GM20431 (cell line): Measurements from ENCODE around the gene ZPLD1.

ENCODE experiments used
- in situ Hi-C: fragments of 300-500 bp; cut with MseI, MboI; formaldehyde crosslinking; loops from one replicate; pipeline ENCODE4 v1.15.0; 2020; ENCODE audit warnings: low sequenced_read_pairs; ENCODE audit not compliant: unreplicated experiment

The ZPLD1 gene

DNA sequence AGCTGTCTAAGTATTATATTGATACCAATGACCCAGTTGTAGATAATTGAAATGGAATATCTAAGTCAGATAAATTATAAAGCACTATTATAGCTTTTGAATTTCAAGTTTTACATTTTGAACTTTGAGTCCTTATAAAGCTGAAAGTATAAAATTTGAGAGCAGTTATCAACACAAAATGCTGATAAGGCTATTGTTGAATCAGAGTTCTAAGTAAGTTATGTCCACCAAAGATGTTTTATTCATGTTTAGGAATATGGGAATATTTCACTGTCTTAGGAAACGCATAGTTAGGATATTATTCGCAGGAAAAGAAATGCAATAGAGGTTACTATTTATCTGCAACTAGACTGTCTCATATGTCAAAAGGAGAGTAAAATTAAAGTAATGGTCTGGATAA lies 29.4 kb downstream of the ZPLD1 start:
- in situ Hi-C loops, result no loop called here

DNA sequence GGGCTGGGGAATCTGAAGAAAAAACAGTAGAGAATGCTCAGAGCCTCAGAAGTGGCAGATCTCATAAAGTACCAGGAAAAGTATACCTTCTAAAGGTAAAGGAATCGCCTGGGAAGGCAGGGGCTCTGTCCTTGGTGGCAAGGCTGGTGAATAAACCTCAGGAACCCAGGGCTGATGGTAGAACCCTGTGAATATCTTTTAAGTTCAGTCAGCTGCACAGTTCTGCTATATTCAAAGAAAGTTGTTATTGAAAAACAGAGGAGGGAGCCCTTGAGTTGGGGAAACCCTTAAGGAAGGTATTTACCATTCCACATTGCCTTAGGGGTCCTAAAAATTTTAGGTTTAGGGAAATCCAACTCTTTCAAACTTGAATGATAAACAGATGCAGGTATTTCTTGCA lies 31.2 kb downstream of the ZPLD1 start:
- in situ Hi-C loops, result no loop called here

DNA sequence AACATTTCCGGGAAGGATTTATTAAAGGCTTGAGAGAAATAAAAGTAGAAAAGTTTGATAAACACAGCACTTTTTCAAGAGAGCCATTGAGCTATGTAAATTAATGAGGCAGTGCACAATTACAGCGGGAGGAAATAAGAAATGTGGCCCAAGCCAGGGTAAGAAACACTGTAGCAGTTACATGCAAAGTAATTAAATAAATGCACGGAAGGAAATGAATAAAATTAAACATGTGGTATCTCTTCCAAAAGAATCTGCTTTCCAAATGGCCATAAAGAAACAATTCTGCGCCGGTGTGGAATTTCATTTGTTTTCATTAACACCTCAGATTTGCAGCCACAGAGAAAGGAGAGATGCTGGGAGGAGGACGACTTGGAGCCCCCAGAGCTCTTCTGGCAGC lies 35.3 kb downstream of the ZPLD1 start:
- in situ Hi-C loops, result no loop called here

DNA sequence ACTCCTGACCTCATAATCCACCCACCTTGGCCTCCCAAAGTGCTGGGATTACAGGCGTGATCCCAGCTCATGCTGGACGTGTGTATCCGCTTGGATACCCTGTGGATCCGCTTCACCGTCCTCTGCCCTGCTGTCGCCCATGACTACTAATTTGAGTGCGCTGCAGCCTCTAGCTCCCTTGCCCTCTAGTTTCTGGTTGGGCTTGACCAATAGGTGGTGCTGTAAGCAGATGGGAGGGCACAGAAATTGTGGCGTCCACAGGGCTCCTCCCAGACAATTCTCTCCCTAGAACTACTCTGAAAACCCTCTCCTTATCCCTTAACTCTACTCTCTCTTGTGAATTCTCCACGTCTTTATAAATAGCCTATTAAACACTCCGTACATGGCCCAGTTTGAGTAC lies 36.2 kb downstream of the ZPLD1 start:
- in situ Hi-C loops, result no loop called here

DNA sequence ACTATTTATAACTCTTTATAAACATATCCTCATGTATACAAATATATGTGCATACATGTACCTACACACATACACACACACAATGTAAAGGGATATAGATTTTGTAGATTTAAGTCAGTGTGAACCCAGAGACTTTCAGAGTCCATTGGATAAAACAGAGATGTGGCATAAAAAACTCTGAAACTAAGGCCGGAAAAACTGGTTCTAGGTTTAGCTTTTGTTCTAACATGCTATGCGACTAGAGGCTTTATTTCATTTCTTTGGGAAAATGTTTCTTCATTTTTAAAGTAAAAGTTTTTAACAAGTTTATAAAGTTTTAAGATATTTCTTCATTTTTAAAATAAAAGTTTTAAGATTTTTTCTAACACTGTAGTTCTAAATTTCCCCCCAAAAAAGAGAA lies 36.7 kb downstream of the ZPLD1 start:
- in situ Hi-C loops, result no loop called here

DNA sequence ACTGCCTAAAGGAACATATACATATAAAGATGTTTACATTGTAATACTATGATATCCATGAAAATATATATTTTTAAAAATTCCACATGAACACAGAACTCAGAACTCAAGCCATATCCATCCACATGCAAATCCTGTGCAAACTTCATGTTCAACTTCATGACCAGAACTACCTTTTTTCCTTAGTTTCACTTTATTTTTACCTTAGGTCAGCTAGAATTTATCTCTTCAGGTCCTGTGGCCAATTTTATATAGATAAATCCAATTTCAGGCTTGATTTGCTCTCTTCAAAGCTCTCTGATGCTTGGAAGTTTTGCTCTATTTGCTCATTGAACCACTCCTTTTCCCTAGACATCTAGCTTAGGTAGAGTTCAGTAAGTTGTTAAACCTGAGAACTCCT lies 38.8 kb downstream of the ZPLD1 start:
- in situ Hi-C loops, result no loop called here

DNA sequence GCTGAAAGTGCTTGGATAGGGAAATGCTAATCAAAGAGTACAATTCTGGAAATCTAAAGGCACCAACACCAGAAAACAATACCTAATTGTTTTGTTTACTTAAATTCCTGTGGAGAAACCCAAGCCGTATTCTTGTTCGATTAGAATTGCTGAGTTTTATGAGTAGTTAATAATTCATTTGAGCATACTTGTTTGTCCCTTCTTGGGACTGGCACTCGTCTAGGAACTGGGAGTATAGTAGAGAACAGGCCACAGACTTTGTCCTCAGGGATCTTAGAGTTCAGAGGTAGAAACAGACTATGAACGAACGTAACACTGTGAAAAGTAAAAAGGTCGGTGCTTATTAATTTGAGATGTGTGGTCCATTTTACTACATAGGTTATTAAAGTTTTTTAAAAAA lies 39.4 kb downstream of the ZPLD1 start:
- in situ Hi-C loops, result no loop called here

DNA sequence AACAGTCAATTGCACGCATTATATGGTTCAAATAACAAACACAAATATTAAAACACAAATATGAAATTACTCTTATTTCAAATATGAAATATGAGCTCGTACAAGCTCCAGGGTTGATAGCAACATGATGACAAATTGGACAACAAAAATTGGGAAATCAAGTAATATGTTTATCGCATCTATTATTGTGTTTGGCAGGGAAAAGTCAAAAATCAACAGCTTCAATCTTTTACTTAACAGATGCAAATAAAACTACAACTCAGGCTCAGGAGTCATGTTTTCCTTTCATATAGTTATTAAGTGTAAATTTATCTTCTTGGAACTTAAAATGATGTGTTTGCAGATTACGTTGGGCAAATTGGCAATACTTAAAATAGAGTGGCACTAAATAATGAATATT lies 41.4 kb downstream of the ZPLD1 start:
- in situ Hi-C loops, result no loop called here

DNA sequence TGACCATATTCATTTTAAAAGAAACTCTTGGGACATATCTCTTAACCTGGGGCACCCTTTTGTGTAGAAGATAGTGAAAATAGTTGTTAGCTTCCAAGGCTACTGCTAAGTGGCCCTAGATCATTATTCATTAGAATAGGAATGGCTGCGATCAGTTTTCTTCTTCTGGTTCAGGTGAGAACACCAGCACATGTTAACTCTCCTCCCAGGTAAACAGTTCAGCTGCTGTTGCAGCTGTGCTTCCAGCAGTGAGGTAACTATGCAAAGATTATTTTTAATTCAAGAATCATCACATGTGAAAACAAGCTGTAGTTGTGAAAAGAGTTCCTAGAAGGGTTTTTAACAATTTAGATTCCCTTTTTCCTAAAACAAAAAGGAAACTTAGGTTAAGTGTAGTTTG lies 43.3 kb downstream of the ZPLD1 start:
- in situ Hi-C loops, result no loop called here

DNA sequence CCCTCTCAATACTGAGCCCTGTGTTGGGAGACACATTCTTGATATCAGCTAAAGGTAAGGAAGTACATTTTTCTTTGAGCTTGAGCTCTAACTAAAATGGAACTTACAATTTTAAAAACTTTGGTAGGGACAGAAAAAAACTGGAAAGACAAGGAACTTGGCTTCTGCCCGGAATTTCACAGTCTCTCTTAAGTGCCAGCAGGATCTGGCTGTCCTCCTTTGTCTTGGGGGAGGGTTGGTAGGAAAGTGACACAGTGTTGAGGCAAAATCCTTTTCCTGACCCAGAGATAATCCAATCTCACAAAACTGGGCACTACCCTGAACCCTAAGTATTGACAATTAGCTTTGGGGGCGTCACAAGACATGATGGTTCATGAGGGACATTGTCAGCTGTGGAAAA lies 45.3 kb downstream of the ZPLD1 start:
- in situ Hi-C loops, result no loop called here

DNA sequence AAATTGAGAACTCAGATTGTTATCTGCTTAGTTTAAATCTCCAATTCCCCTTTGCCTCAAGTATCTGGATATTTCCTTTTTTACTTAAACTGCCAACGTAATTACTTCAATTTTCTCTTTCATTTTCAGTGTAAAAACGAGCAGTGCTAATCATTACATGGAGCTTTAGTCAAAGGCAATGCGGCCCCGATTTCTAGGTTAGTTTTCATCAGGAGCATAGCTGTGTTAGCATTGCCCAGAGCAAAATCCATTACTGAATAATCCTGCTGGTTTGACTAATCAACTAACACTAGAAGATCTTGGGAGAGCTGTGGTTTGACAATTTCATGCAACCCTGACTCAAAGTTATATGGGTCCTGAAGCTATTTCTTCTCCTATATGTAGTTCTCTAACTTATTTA lies 46.2 kb downstream of the ZPLD1 start:
- in situ Hi-C loops, result no loop called here

DNA sequence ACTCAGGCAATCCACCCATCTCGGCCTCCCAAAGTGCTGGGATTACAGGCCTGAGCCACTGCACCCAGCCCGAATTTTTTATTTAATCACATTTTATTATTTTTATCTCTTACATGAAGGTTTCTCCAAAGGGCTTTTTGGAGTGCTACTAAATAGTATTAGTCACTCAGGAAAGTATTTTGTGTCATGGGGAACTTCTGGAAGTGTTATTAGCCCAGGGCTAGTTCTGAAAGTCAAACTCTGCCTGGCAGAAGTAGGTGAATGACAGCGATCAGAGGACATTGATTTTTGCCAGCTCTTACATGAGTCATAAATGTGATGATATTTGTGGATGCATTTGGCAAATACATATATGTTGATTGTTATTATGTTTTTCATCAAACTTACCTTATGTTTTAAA lies 48.7 kb downstream of the ZPLD1 start:
- in situ Hi-C loops, result no loop called here

DNA sequence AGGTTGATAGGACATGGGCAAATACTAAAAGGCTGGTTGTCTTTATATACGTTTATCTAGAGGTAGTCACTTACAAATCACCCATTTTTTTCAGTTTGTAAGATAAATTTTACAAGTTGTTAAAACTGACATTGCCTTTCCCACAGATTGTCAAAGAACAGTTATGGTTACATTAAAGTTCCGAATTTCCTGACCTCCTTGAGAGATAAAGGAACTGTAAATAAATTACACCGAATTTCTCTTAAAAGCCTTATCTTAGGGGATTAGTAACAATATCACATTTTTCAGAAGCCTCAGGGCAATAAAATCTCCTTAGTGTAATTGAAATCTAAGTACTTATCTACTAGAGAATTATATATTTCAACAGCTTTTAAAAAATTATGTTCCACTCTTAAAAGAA lies 49.5 kb downstream of the ZPLD1 start:
- in situ Hi-C loops, result no loop called here

DNA sequence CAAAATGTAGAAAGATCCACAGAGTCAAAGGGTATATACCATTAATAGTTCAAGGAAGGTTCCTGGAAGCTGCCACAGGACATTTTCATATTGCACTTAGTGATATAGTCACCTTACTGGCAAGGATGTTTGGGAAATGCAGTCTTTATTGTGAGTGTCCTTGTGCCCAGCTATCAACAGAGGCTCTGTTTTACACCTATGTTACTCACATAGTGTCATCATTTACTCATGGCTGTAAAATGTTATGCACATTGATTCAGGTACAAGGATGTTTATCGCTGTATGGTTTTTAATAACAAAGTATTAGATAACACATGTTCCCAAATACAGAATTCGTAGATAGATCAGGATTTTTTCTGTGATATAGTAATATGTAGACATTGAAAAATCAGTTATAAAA lies 50.9 kb downstream of the ZPLD1 start:
- in situ Hi-C loops, result no loop called here

DNA sequence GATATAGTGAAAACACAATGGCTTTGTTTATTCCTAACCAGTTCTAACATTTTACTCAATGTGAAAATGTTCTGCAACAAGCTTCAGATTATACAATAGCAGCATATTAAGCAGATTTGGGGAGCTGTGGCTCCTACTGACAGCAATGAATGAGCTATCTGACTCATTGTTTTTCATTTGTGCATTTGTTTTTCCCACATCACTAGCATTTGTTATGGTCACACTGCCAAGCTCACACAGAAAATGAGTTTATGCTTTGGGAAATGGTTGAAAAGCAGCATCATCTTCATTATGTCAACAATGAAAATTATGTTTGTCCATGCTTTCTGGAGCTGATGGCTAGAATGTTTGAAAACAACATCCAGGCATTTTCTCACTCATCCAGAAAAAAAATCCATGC lies 53.5 kb downstream of the ZPLD1 start:
- in situ Hi-C loops, result no loop called here

DNA sequence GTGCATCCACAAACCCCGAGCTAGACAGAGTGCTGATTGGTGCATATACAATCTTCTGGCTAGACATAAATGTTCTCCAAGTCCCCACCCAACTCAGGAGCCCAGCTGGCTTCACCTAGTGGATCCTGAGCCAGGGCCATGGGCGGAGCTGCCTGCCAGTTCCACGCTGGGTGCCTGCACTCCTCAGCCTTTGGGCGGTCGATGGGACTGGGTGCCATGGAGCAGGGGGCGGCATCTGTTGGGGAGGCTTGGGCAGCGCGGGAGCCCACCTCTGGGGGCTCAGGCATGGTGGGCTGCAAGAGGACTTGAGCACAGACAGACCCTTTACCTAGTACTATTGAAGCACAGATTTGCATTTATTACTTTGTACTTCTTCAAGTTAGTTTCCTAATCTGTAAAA lies 57.5 kb downstream of the ZPLD1 start:
- in situ Hi-C loops, result no loop called here

DNA sequence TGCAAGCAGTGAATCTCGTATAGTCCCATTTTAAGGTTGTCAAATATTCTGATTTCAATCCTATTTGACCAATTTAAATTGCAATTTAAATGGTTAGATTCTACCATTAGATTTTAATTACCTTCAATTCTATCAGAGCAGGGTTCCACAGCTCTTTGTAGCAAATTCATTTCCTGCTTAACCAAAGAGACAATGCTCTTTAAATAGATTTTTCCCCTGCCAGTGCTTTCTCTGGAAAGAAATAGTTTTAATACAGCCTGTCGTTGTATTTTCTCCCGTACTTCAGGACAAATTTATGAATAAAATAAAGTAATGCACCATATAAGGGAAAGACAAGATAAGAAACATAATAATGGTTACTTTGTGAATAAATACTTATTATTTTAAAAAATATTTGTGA lies 62.8 kb downstream of the ZPLD1 start:
- in situ Hi-C loops, result no loop called here

DNA sequence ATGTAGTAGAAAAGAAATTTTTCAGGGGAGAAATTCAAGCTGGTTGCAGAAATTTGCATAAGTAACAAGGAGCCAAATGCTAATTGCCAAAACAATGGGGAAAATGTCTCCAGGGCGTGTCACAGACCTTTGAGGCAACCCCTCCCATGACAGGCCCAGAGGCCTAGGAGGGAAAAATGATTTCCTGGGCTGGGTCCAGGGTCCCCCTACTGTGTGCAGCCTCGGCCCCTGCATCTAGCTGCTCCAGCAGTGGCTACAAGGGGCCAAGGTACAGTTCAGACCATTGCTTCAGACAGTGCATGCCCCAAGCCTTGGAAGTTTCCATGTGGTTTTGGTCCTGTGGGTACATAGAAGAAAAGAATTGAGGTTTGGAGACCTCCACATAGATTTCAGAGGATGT lies 70.7 kb downstream of the ZPLD1 start:
- in situ Hi-C loops, result no loop called here

DNA sequence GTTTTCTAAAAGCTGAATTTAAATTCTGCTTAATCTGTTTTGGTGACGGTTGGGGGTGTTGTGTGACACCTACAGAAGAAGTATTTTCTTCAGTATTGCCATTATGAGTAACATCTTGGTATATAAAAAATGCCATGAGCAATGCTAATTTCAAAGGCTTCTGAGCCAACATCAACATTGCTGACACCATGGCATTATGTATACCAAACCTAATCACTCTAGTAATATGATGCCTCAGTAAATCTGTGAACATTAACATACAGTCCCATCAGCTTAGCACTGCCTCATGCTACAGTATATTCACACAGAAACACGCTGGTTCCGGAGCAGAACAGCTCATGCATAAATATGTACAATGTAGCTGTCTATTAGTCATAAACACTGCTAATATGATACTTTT lies 75.8 kb downstream of the ZPLD1 start:
- in situ Hi-C loops, result no loop called here

DNA sequence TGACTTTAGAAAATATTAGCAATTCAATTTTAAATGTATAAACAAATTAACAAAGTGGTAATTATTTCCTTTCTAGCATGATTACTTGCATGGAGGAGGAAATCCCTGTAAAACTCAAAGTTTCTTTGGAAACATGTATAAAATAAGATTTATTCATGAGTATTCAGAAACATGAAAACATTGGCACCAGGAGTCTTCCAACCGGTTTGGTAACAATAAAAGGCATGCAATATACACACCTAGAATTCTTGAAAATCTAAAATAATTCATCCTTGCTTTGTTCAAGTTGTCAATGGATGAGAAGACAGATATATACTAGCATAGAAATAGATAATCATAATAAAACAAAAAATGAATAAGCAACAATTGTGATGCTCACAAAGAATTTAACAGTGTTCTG lies 76.4 kb downstream of the ZPLD1 start:
- in situ Hi-C loops, result no loop called here

DNA sequence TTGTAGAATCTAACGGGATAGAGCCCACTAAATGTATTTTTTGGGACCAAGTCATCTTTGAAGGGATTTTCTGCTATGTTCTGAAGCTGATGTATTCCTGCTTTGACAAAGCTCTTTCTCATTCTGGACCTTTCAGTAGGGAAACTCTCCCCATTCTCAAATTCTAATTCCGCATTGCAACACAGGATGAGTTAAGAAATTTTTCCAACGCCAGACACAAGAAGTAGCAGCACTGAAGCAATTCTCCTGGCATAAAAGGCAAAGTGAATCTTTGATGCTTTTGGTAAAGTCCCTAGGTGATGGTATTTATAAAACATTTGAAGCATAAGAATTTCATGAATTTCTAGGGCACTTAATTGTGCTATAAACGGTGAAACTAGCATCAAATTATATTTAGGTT lies 76.8 kb downstream of the ZPLD1 start:
- in situ Hi-C loops, result no loop called here

DNA sequence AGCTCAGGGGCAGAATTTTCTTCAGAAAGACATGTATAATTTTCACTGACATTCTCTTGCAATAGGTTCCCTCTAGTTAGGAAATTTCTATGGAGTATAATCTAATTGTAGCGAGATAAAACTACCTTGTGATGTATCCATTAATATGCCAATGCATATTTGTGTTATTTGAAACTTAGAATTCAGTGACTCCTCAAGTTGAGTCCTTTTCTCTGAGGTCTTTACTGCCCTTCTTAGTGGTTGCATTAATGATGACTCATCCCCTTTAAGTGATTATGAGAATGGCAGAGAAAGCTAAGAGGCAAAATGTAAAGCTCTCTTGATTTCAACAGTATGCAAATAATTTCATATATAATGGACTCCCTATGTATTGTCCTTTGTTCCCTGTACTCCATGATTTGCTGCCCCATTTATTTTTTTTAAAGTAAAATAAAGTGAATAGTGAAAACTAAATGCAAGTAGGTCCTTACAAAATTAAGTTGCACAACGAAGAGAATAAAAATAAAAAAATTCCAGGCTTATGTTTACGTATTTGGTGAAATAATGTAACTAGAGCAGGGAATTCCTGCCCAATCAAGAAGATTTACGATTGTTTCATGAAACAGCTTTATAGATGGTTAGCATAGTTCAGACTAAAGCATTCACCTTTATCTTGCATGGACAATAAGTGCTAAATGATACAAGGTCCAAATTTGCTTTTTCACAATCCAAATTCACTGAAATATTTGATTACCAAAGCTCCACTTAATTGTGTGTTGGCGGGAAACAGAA lies 78.1 kb downstream of the ZPLD1 start:
- in situ Hi-C loops, result no loop called here

DNA sequence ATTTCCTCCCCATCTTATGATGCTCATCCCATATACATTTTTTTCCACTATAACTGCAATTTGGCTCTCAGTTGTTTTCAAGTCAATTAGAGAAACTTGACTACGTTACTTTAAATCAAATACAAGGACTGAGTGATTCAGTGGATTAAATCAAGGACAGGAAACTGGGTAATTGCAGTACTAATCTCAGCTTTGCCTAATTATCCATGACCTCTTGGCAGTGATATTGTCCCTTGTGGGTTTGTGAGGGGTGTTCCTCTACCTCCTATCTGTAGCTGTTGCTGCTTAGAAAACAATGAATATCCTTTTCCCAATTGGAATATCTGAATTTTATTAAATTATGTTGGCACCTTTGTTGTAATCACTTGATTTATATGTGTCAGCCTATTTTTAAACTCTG lies 79.4 kb downstream of the ZPLD1 start:
- in situ Hi-C loops, result no loop called here
